CD4-positive, alpha-beta T cell treated with Interleukin-1 beta for 1 hour (primary cell): ENCODE results near the gene SET.
"Not testable (repeated sequence)": the region's sequence is repeated elsewhere in the genome, so short reads cannot be mapped to it uniquely, and the experiment has no call there.

Source experiments
- DNase-seq, 2 donors: peaks; one replicate each; pipeline ENCODE4 v3.0.0-alpha.2; 2020 to 2022

Gene SET

GRCh38 chr9:128688501-128689292 is at the start of gene SET:
Gene SET, plus strand, starts transcription at chr9:128689222. Its CDS starts 361 bp downstream, at chr9:128689583.
- DNase-seq: peak; percentile 95

GRCh38 chr9:128640603-128641002 is 48.4 kb upstream of the SET start:
- DNase-seq: no peak

GRCh38 chr9:128642675-128643245 is 46.3 kb upstream of the SET start:
- DNase-seq: no peak

- no peak for DNase-seq
Measured at GRCh38 chr9:128643519-128644300, 45.3 kb upstream of the SET start.

- peak; percentile 74 to 76 for DNase-seq
Measured at GRCh38 chr9:128648206-128648605, 40.8 kb upstream of the SET start.

DNA sequence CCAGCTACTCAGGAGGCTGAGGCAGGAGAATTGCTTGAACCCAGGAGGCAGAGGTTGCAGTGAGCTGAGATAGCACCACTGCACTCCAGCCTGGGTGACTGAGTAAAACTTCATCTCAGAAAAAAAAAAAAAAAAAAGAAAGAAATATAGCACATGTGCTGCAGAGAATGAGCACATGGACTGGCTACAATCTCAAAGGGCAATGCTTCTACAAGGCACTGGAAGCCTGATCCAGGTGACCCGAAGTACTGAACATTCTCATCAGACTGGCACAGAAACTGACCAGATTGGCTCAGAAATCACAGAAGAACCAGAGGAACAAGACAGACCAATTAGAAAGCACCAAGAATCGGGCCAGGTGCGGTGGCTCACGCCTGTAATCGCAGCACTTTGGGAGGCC is 37.2 kb upstream of the SET start:
- DNase-seq: no peak

GRCh38 chr9:128653908-128654307 is 35.1 kb upstream of the SET start:
- no peak for DNase-seq

DNA sequence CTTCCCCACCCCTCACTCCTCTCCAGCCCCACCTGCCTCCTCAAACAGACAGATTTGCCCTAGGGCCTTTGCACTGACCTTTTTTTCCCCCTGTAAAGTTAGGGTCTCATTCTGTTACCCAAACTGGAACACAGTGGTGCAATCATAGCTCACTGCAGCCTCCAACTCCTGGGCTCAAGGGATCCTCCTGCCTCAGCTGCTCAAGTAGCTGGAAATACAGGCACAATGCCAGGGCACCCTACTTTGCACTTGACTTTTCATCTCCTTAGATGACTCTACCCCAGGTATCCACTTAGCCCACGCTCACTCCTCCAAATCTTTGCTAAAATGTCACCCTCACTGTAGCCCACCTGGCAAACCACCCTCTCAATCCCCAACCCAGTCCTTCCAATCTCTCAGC is 34.5 kb upstream of the SET start:
- no peak for DNase-seq

- peak; percentile 94 to 95 for DNase-seq
Measured at GRCh38 chr9:128656416-128657343, 32.3 kb upstream of the SET start, which contains the start of gene DYNC2I2. Gene DYNC2I2, minus strand, starts transcription at chr9:128656847. Its CDS starts 121 bp downstream, at chr9:128656726.

- DNase-seq: no peak
Measured at GRCh38 chr9:128657344-128657704, 31.7 kb upstream of the SET start.

DNA sequence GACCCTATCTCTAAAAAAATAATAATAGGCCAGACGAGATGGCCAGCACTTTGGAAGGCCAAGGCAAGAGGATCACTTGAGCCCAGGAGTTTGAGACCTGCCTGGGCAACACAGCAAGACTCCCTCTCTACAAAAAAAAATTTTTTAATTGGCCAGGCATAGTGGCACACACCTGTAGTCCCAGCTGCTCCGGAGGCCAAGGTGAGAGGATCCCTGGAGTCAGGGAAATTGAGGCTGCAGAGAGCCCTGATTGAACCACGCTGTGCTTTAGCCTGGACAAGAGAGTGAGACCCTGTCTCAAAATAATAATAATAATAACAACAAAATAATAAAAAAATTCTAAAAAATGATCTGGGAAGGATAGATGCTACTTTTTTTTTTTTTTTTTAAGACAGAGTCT is 31.2 kb upstream of the SET start:
- DNase-seq: no peak

DNA sequence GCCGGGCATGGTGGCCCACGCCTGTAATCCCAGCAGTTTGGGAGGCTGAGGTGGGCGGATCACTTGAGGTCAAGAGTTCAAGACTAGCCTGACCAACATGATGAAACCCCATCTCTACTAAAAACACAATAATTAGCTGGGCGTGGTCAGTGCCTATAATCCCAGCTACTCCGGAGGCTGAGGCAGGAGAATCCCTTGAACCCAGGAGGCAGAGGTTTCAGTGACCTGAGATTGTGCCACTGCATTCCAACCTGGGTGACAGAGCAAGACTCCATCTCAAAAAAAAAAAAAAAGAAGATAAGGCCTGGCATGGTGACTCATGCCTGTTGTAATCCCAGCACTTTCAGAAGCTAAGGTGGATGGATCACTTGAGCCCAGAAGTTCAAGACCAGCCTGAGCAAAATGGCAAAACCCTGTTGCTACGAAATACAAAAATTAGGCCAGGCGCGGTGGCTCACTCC is 22.5 kb upstream of the SET start:
- not testable (repeated sequence) for DNase-seq

GRCh38 chr9:128669786-128670185 is 19.2 kb upstream of the SET start:
- no peak for DNase-seq

DNA sequence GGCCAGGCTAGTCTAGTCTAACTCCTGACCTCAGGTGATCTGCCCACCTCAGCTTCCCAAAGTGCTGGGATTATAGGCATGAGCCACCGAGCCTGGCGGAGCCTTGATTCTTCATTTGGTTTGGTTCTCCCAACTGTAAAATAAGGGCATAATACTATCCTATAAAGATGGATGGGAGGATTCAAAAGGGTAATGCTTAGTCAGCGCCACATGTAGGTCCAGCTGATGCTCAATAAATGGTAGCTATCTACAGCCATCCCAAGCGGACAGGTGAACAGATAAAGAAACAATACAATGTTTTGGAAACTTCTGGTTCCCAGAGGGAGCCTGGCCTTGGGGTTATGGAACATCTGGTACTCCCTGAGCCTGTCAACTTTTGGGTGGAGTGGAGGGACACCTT is 13.6 kb upstream of the SET start:
- DNase-seq: no peak

DNA sequence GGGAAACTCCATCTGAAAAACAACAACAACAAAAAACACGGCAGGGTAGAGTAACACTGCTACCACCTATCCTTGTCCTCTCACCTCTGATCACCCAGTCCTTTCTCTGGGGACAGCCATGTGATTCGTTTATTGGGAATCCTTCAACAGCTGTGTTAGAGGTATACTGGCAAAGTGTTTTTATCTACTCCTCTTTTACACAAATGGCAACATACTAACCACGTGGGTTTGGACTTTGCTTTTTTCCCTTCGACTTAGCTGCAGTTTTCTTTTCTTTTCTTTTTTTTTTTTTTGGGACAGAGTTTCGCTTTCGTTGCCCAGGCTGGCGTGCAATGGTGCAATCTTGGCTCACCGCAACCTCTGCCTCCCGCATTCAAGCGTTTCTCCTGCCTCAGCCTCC is 11.2 kb upstream of the SET start:
- no peak for DNase-seq

DNA sequence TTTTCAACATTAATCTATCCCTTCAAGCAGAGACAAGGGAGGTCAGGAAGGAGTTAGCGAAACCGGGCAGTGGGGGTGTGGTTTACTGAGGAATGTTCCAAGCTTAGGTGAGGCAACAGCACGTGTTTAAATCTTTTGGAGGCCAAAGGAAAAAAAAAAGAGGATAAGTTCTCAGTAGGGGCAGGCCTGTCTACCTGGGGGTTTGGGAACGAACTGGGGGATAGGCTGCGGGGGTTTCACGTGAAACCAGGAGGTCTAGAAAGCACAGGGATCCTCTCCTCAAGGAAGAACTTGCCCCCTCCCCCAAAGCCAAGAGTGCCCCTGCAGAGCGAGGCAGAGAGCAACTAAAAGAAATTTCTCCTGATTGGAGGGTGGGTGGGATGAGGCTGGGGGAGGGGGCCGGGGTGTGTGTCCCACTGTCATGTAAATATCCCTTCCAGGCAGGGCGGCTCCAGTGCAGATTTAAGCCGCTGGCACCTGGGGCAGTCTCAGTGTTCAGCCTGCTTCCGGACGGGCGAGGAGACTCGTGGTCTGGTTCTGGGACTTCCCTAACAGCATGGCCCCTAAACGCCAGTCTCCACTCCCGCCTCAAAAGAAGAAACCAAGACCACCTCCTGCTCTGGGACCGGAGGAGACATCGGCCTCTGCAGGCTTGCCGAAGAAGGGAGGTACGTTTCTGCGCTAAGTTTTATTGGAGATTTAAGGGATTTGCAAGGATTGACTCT is 5.5 kb upstream of the SET start:
- peak; percentile 32 to 58 for DNase-seq

DNA sequence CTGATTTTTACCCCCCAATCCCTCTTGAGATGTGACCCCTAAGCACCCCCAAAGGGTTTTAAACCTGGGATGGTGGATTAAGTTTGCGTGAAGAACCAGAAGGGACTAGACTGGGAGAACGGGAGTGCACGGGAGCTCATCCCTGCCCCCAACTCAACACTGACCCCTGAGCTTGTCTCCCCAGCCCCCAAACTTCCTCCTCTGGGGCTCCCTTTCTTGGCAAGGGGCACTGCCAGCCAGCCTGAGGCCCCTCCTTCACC is 5.0 kb upstream of the SET start:
- DNase-seq: no peak

DNA sequence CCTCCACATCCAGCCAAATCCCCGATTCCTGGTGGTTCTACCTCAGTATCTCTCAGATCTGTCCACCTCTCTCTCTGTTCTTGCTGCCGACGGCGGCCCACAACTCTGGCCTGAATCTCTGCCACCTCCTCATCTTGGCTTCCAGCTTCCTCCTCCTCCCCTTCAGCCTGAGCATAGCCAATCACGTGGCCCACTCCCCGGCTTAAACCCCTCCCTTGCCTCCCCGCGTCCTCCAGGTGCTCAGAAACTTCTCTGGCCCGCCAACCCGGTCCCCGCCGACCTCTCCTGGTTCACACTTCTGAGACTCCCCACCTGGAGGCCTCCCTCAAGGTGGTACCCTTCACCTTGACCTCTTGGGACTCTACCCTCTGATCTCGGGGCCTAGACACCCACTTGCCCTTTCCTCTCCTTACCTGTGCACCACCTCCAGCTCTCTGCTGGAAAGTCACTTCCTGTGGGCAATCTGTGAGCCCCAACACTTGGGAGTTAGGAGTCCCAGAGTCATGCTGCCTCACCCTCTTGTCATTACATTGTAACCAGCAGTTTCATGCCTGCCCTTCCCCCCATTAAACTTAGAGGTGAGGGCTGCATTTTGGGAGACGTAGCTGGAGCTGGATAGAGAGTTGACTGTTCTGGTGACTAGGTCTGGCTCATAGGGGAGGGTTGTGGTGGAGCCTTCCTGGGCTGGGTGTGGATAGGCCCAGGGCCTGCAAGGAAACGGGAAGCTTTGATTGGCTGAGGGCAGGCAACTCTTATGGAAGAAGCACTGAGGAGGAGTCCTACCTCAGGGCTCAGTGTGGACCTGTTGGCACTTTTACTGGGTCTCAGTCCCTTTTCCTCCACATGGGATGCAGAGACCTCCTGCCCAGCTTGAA is 4.5 kb upstream of the SET start:
- peak; percentile 78 to 81 for DNase-seq

DNA sequence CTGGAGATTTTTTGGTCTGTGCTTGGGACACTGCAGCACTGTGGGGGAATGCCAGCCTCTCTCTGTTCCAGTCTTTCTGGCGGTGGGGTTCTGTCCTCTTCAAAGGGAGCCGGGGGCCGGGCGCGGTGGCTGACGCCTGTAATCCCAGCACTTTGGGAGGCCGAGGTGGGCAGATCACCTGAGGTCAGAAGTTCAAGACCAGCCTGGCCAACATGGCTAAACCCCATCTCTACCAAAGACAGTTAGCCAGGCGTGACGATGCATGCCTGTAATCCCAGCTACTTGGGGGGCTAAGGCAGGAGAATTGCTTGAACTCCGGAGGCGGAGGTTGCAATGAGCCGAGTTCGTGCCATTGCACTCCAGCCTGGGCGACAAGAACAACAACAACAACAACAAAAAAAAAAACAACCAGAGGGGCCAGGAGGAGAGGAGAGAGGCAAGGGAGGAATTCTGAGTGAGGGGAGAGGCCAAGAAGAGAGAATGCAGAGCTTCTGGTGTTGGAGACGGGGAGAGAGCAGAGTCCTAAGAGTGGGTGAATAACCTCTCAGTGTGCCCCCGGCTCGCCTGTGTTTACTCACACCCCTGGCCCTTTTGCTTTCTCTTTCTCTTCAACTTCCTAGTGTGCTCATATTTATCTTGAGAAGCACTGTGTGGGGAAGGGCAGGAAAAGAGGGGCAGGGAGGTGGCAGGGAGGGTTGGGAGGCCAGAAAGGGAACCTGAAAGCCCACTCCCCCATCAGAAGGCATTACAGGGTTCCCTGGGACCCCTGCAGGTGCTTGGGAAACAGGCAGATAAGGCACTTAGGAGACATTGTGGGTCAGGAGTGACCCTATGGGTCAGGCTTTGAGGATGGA is 3.2 kb upstream of the SET start:
- DNase-seq: peak; percentile 34 to 56

DNA sequence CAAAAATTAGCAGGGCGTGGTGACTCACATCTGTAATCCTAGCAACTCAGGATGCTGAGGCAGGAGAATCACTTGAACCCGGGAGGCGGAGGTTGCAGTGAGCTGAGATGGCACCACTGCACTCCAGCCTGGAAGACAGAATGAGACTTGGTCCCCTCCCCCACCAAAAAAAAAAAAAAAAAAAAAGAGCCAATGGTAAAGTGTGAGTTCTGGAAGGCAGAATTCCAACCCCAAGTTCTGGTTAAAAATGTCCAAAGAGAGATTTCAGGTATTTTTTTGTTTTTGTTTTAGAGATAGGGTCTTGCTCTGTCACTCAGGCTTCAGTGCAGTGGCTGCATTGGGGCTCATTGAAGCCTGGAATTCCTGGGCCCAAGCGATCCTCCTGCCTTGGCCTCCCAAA is 1.6 kb upstream of the SET start:
- no peak for DNase-seq
